Measurements from ENCODE around the gene TMX1. TPM values are rescaled to one million over a fixed set of nuclear protein-coding genes. Genes with fewer than 3 reads are reported as not detected.
"Not testable (repeated sequence)": the region's sequence is repeated elsewhere in the genome, so short reads cannot be mapped to it uniquely, and the experiment has no call there.

The TMX1 gene
- 27.3 TPM for total RNA-seq

DNA sequence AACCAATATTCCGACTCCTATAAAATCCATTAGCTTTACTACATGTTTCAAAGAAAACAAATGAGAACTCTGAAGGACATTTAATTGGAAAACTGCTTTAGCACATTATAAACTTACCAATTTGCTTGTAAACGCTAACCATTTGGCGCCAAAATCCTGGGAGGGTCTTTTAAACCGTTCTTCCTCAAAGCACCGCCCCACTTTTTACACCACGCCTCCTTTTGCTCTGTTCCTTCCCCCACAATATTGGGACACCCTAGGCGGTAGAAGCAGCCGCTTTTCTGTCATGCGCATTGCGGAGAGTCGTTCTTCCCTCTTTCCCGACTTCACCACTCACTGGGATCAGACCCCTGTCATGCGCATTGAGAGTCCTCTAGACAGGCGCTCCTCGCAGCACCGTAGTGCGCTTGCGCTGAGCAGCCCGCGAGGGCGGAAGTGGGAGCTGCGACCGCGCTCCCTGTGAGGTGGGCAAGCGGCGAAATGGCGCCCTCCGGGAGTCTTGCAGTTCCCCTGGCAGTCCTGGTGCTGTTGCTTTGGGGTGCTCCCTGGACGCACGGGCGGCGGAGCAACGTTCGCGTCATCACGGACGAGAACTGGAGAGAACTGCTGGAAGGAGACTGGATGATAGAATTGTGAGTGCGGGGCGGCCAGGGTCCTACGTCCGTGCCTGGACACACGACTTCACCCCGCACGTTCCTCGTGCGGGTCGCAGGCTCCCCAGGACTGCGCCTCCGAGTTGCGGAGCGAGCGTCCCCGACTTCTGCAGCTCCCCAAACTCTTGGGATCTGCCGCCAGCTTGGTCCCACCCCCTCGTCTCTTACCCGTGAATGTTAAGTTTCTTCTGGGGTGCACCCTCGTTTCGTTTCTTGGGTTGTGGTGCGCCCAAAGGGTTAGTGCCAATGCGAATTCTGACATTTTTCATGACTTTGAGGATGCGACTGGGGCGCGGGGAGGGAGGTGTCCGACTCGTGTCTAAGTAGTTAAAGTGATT lies at the start of gene TMX1:
Gene TMX1, plus strand, starts transcription at position 435 of the 991 bp plus-strand sequence. Its CDS starts 46 bp downstream, at position 481.
- intact Hi-C loops (cut with DNase I), result no loop called here
- DNase-seq (ENCODE audit: low spot score) (peak; percentile 96), ATAC-seq (peak; percentile 100)

- DNase-seq (ENCODE audit: low spot score), result no peak
- ATAC-seq, result no peak
- intact Hi-C loops (cut with DNase I), result no loop called here
Observed at GRCh38 chr14:51201890-51202289, 38.2 kb upstream of the TMX1 start.

GRCh38 chr14:51202914-51203665 lies 37.0 kb upstream of the TMX1 start:
- DNase-seq (ENCODE audit: low spot score) (no peak), ATAC-seq (no peak)
- intact Hi-C loops (cut with DNase I), result no loop called here

- DNase-seq (ENCODE audit: low spot score) (no peak), ATAC-seq (no peak)
- intact Hi-C loops (cut with DNase I), result no loop called here
Observed at GRCh38 chr14:51203881-51204280, 36.2 kb upstream of the TMX1 start.

- DNase-seq (ENCODE audit: low spot score) (no peak), ATAC-seq (peak; percentile 75)
- intact Hi-C loops (cut with DNase I), result no loop called here
Observed at GRCh38 chr14:51205486-51205885, 34.6 kb upstream of the TMX1 start.

DNA sequence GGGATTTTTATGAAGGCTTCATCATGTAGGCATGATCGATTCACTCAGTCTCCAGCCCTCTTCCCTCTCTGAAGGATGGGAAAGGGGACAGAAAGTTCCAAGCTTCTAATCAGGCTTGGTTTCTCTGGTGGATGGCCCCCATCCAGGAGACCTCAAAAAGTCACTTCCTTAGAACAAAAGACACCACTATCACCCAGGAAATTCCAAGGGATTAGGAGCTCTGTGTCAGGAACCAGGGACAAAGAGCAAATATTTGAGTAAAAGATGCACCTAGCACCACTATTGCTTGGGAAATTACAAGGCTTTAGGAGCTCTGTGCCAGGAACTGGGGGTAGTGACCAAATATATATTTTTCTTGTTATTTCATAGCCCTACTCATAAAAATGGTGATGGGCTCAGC lies 33.6 kb upstream of the TMX1 start:
- ATAC-seq (no peak), DNase-seq (ENCODE audit: low spot score) (no peak)
- intact Hi-C loops (cut with DNase I), result no loop called here

DNA sequence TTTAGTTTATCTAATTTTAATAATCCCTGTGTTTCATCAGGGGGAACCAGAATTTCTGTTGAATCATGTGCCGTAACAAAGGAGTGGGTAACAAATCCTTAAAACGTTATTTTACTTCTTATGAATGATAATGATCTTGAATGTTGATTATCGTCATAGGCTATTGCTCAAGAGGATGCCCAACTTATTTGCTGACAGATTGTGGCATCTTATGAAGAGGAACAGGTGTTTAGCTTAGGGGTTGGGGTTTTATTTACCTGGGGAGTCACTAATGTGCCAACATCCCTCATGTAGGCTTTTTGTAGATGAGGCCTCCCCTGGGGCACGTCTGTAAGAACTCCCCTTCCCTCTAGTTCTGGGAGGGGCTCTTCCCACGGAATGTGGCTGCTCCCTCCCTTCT lies 32.4 kb upstream of the TMX1 start:
- ATAC-seq (no peak), DNase-seq (ENCODE audit: low spot score) (no peak)
- intact Hi-C loops (cut with DNase I), result no loop called here

GRCh38 chr14:51208982-51209381 lies 31.1 kb upstream of the TMX1 start:
- no peak for DNase-seq (ENCODE audit: low spot score)
- no peak for ATAC-seq
- intact Hi-C loops (cut with DNase I), result no loop called here

- no peak for ATAC-seq
- intact Hi-C loops (cut with DNase I), result no loop called here
- DNase-seq (ENCODE audit: low spot score), result no peak
Observed at GRCh38 chr14:51209457-51209856, 30.6 kb upstream of the TMX1 start.

- no peak for ATAC-seq
- intact Hi-C loops (cut with DNase I), result loop anchor here (10.0 kb wide), 1 partner anchor 256 kb away; no protein-coding TSS in a partner anchor
- DNase-seq (ENCODE audit: low spot score), result no peak
Observed at GRCh38 chr14:51210594-51210993, 29.5 kb upstream of the TMX1 start.

GRCh38 chr14:51211149-51211548 lies 28.9 kb upstream of the TMX1 start:
- intact Hi-C loops (cut with DNase I), result loop anchor here (10.0 kb wide), 1 partner anchor 256 kb away; no protein-coding TSS in a partner anchor
- ATAC-seq (no peak), DNase-seq (ENCODE audit: low spot score) (no peak)

DNA sequence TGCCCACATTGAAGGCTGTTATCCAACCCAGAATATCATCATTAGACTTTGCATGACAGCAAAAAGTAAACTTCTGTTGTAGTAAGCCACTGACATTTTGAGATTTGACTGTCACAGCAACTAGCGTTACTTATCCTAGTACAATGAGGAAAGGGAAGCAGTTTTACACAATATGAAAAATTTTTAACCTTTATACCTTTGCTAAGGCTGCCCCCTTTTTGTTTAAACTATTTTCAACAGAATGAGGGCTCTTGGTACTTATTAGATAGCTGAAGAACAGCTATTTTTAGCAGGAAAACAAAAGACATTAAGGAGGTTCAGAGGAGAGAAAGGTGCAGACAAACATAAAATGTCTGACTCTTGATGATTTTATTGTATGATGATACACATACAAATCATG lies 23.4 kb upstream of the TMX1 start:
- no peak for DNase-seq (ENCODE audit: low spot score)
- ATAC-seq, result peak; percentile 46
- intact Hi-C loops (cut with DNase I), result loop anchor here (10.0 kb wide), 1 partner anchor 262 kb away; no protein-coding TSS in a partner anchor

DNA sequence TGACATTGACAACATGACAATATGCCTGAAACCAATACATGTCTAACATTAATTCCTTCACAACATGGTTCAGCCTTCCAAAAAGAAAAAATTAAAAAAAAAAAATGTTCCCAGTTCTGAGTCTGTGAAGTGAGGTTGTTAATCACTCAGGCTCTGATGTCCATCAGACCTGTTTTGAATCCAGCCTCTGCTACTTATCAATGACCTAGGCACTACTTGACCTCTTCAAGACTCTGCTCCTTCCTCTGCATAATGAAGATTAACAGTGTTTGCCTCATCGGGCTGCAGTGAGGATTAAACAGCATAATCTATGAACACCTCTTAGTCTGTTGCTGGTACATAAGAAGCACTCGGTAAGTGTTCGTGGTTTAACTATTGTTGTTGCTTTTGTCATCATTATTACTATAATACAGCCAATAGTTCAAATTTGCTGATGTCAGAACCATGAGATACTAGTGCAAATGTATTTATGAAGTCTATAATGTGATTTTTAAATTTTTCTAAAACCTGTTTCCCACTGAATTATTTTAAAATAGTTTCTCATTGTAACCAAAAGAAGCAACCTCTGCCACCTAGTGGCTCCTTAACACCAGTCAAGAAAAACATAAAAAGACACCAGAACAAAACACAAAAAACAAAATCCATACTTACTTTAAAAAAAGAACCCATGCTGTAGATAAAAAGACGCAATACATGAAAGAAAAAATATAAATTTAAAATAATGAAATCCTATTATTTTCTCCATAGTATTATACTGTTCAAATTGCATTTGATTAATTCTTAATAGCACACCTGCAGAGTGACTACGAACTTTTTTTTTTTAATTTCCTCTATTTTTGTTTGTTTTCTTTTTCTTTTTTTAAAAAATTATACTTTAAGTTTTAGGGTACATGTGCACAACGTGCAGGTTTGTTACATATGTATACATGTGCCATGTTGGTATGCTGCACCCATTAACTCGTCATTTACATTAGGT lies 20.3 kb upstream of the TMX1 start:
- DNase-seq (ENCODE audit: low spot score) (no peak), ATAC-seq (no peak)
- intact Hi-C loops (cut with DNase I), result loop anchor here (10.0 kb wide), 1 partner anchor 265 kb away; no protein-coding TSS in a partner anchor

GRCh38 chr14:51223463-51223862 lies 16.6 kb upstream of the TMX1 start:
- ATAC-seq; DNase-seq (ENCODE audit: low spot score); intact Hi-C loops (cut with DNase I): not testable (repeated sequence)

DNA sequence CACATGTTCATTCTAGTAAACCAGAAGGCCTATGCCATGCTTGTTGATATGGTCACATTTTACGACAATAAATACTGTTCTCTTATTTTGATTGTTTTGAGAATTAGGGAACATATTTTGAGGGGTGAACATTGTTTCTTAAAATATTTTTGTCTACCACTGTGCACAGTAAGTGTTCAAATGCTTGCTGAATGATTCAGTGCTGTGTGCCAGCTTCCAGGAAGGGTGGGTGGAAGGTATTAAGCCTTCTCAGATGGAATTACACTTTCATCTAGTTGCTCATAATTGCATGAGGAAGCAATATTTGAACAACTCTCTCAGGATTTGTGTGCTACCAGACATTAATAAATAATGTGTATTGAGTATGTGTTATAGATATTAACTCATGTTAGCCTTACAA lies 15.5 kb upstream of the TMX1 start:
- no peak for DNase-seq (ENCODE audit: low spot score)
- intact Hi-C loops (cut with DNase I), result no loop called here
- ATAC-seq, result no peak

DNA sequence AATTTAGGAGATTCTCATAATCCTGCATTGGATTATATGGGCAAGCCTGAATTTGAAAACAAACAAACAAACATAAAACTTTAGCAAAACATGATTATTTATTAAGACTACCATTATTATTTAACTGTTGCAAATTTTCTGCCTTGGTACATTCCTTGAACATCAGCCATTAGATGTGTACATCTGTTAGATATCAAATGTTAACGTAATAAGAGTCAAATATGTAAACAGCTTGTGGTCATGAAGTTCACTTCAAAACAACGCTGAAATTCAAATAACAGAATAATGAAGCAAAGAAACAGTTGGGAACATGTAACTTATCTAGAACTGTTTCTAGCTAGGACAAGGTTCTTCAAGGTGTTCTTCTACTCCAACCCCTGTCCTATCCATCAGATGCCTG lies 14.3 kb upstream of the TMX1 start:
- intact Hi-C loops (cut with DNase I), result no loop called here
- ATAC-seq, result no peak
- DNase-seq (ENCODE audit: low spot score), result no peak

GRCh38 chr14:51228391-51228790 lies 11.7 kb upstream of the TMX1 start:
- DNase-seq (ENCODE audit: low spot score), result no peak
- intact Hi-C loops (cut with DNase I), result no loop called here
- ATAC-seq, result no peak

DNA sequence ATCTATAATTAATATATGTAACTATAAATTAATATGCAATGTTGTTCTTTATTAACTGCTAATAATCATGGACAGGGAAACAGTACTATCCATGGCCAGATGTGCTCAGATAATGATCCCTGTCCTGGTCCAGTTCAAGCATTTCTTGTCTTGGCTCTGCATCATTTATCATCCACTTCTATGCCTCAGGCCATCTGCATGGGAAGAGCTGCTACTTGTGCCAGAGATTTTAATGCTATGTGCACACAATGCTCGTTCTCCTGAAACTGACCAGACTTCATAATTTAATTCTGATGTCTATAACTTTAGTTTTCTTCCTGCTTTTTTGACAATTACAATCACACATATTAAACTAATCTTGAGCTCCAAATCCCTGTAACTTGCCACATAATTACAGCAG lies 11.2 kb upstream of the TMX1 start:
- intact Hi-C loops (cut with DNase I), result no loop called here
- DNase-seq (ENCODE audit: low spot score) (no peak), ATAC-seq (no peak)

DNA sequence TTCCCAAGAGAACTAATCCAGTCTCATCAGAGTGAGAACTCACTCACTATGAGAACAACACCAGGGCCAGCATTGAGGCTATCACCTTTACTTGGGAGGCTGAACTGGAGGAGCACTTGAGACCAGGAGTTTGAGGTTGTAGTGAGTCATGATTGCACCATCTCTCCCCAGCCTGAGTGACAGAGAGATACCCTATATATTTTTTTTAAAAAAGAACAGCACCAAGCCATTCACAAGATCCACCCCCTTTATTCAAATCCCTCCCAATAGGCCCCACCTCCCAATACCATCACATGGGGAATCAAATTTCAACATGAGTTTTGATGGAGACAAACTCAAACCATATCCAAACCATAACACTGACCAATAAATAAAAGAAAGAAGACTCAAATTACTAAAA lies 3.7 kb upstream of the TMX1 start:
- no peak for DNase-seq (ENCODE audit: low spot score)
- ATAC-seq, result no peak
- intact Hi-C loops (cut with DNase I), result no loop called here

Measured in sciatic nerve (tissue), 2 donors.